HL-60/S4 treated with phorbol 12-myristate 13-acetate at 8.2 ng/mL for 4 days and 3 days (cell line): Measurements from ENCODE around the gene PGAM2.
"Not testable (repeated sequence)": the region's sequence is repeated elsewhere in the genome, so short reads cannot be mapped to it uniquely, and the experiment has no call there.

Experiments used
- in situ Hi-C: fragments of 300-500 bp; cut with MboI; formaldehyde crosslinking; loops from 2 replicates; pipeline ENCODE4 v1.15.0; 2022; ENCODE audit warnings: low sequenced_read_pairs

The PGAM2 gene

GRCh38 chr7:44052771-44053365, 12.5 kb downstream of the PGAM2 start:
- in situ Hi-C loops: no loop called here

- in situ Hi-C loops: no loop called here
Observed at GRCh38 chr7:44051611-44052220, 13.7 kb downstream of the PGAM2 start.

GRCh38 chr7:44050915-44051560, 14.3 kb downstream of the PGAM2 start:
- in situ Hi-C loops: no loop called here

GRCh38 chr7:44050121-44050914, 15.0 kb downstream of the PGAM2 start:
- in situ Hi-C loops: no loop called here

GRCh38 chr7:44048031-44048795, 17.2 kb downstream of the PGAM2 start:
- in situ Hi-C loops: no loop called here

GRCh38 chr7:44046321-44047061, 18.9 kb downstream of the PGAM2 start:
- in situ Hi-C loops: no loop called here

GRCh38 chr7:44045226-44046014, 19.9 kb downstream of the PGAM2 start:
- in situ Hi-C loops: no loop called here

GRCh38 chr7:44044315-44045225, 20.8 kb downstream of the PGAM2 start, which contains the start of gene DBNL:
DBNL (plus strand) TSS chr7:44044702; CDS start chr7:44044738, 36 bp downstream.
- in situ Hi-C loops: no loop called here

GRCh38 chr7:44043902-44044301, 21.5 kb downstream of the PGAM2 start:
- in situ Hi-C loops: no loop called here

- in situ Hi-C loops: no loop called here
Observed at GRCh38 chr7:44042221-44042620, 23.1 kb downstream of the PGAM2 start.

- in situ Hi-C loops: not testable (repeated sequence)
Observed at GRCh38 chr7:44040493-44040891, 24.9 kb downstream of the PGAM2 start.

- in situ Hi-C loops: not testable (repeated sequence)
Observed at GRCh38 chr7:44039800-44040492, 25.4 kb downstream of the PGAM2 start.

- in situ Hi-C loops: not testable (repeated sequence)
Observed at GRCh38 chr7:44038961-44039558, 26.3 kb downstream of the PGAM2 start.

- in situ Hi-C loops: not testable (repeated sequence)
Observed at GRCh38 chr7:44038553-44038952, 26.8 kb downstream of the PGAM2 start.

GRCh38 chr7:44037951-44038350, 27.4 kb downstream of the PGAM2 start:
- in situ Hi-C loops: not testable (repeated sequence)

- in situ Hi-C loops: not testable (repeated sequence)
Observed at GRCh38 chr7:44036364-44036763, 29.0 kb downstream of the PGAM2 start.
